WTC11 (cell line): ENCODE results near the gene CORO6. TPM values are rescaled to one million over a fixed set of nuclear protein-coding genes. Genes with fewer than 3 reads are reported as not detected.

ENCODE experiments used
- ATAC-seq: fragments of 200-7000 bp; cut with Tn5 transposase; 2 replicates; pipeline ENCODE4 v1.10.0; 2021; ENCODE audit warnings: mild to moderate bottlenecking, moderate library complexity
- CTCF ChIA-PET: fragments of 300-600 bp; sonication (Branson Sonifier 250); formaldehyde crosslinking; loops from one replicate; lab custom pipeline; 2021; ENCODE audit warnings: antibody characterized with exemption; lab: Charles Lee
- POLR2A ChIA-PET: fragments of 350-600 bp; sonication (Branson Sonifier 250); formaldehyde crosslinking; loops from one replicate; lab custom pipeline; 2021; ENCODE audit warnings: antibody characterized with exemption; lab: Charles Lee
- DNase-seq: peaks from one replicate; pipeline ENCODE4 v3.0.0; 2021; ENCODE audit warnings: low spot score
- H3K27ac Mint-ChIP-seq: 2 replicates; pipeline ENCODE4 v1.8.0; 2021; ENCODE audit warnings: mixed read lengths
- H3K27me3 Mint-ChIP-seq: 2 replicates; pipeline ENCODE4 v1.8.0; 2021; ENCODE audit warnings: low read depth, mild to moderate bottlenecking, moderate library complexity, mixed read lengths
- H3K36me3 Mint-ChIP-seq: 2 replicates; pipeline ENCODE4 v1.8.0; 2021; ENCODE audit warnings: mixed read lengths
- H3K4me1 Mint-ChIP-seq: 2 replicates; pipeline ENCODE4 v1.8.0; 2022; ENCODE audit warnings: mixed read lengths
- H3K4me3 Mint-ChIP-seq: 2 replicates; pipeline ENCODE4 v1.8.0; 2021; ENCODE audit warnings: mild to moderate bottlenecking, moderate library complexity, mixed read lengths
- H3K9me3 Mint-ChIP-seq: 2 replicates; pipeline ENCODE4 v1.8.0; 2021; ENCODE audit warnings: mixed read lengths
- ATF1 ChIP-seq: sonication (generic); formaldehyde crosslinking; IDR thresholded peaks from 2 replicates; pipeline ENCODE4 v1.8.1; 2023; ENCODE audit warnings: mild to moderate bottlenecking, moderate library complexity, missing genetic modification reagents
- FOXP1 ChIP-seq: sonication (generic); formaldehyde crosslinking; IDR thresholded peaks from 2 replicates; pipeline ENCODE4 v1.8.0; 2022; ENCODE audit warnings: missing genetic modification reagents, mild to moderate bottlenecking, moderate library complexity, borderline replicate concordance
- IRF2 ChIP-seq: sonication (generic); formaldehyde crosslinking; IDR thresholded peaks from 2 replicates; pipeline ENCODE4 v1.8.0; 2022; ENCODE audit warnings: low read depth, missing genetic modification reagents, borderline replicate concordance
- MYBL2 ChIP-seq: sonication (generic); formaldehyde crosslinking; IDR thresholded peaks from 2 replicates; pipeline ENCODE4 v1.8.1; 2023; ENCODE audit warnings: mild to moderate bottlenecking, moderate library complexity, missing genetic modification reagents
- PRRX2 ChIP-seq: fragments of 250-450 bp; sonication (Bioruptor Pico); IDR thresholded peaks from 2 replicates; pipeline ENCODE4 v1.8.0; 2021; ENCODE audit warnings: mild to moderate bottlenecking
- SMAD4 ChIP-seq: sonication (generic); formaldehyde crosslinking; IDR thresholded peaks from 2 replicates; pipeline ENCODE4 v1.8.0; 2022; ENCODE audit warnings: mild to moderate bottlenecking, missing genetic modification reagents
- ZBTB21 ChIP-seq: sonication (generic); formaldehyde crosslinking; IDR thresholded peaks from 2 replicates; pipeline ENCODE4 v1.8.1; 2023; ENCODE audit warnings: mild to moderate bottlenecking, missing genetic modification reagents, borderline replicate concordance
- ZNF416 ChIP-seq: fragments of 250-450 bp; sonication (Bioruptor Pico); IDR thresholded peaks from 2 replicates; pipeline ENCODE4 v1.9.0; 2021; ENCODE audit warnings: mild to moderate bottlenecking, inconsistent platforms
- ZNF671 ChIP-seq: fragments of 250-450 bp; sonication (Bioruptor Pico); IDR thresholded peaks from 2 replicates; pipeline ENCODE4 v1.8.0; 2021; ENCODE audit warnings: mild to moderate bottlenecking
- total RNA-seq: library from RNA; stranded (reverse); gene quantifications from 3 replicates; pipeline ENCODE4 v1.2.3, GENCODE V29; 2021
- TF ChIP-seq, protein P1 (sequence below): sonication (generic); formaldehyde crosslinking; IDR thresholded peaks from 2 replicates; pipeline ENCODE4 v1.8.0; 2022; ENCODE audit warnings: mild to moderate bottlenecking, missing genetic modification reagents
- TF ChIP-seq, protein P2 (sequence below): fragments of 250-450 bp; sonication (Bioruptor Pico); conservative IDR thresholded peaks from 2 replicates; pipeline ENCODE4 v1.9.0; 2021; ENCODE audit warnings: mild to moderate bottlenecking
- TF ChIP-seq, protein P3 (sequence below): fragments of 250-450 bp; sonication (Bioruptor Pico); IDR thresholded peaks from 2 replicates; pipeline ENCODE4 v1.9.0; 2021; ENCODE audit warnings: mild to moderate bottlenecking, borderline replicate concordance
- TF ChIP-seq, protein P4 (sequence below): sonication (generic); formaldehyde crosslinking; IDR thresholded peaks from 2 replicates; pipeline ENCODE4 v1.8.1; 2023; ENCODE audit warnings: mild to moderate bottlenecking, missing genetic modification reagents
- TF ChIP-seq, protein P5 (sequence below): sonication (generic); formaldehyde crosslinking; IDR thresholded peaks from 2 replicates; pipeline ENCODE4 v1.8.0; 2023; ENCODE audit warnings: missing genetic modification reagents, mild to moderate bottlenecking, borderline replicate concordance
- TF ChIP-seq, protein P6 (sequence below): sonication (generic); formaldehyde crosslinking; IDR thresholded peaks from 2 replicates; pipeline ENCODE4 v1.8.0; 2023; ENCODE audit warnings: mild to moderate bottlenecking, missing genetic modification reagents

CORO6 gene
- total RNA-seq, 1 experiment from 2014 or later = 8.9 TPM

DNA sequence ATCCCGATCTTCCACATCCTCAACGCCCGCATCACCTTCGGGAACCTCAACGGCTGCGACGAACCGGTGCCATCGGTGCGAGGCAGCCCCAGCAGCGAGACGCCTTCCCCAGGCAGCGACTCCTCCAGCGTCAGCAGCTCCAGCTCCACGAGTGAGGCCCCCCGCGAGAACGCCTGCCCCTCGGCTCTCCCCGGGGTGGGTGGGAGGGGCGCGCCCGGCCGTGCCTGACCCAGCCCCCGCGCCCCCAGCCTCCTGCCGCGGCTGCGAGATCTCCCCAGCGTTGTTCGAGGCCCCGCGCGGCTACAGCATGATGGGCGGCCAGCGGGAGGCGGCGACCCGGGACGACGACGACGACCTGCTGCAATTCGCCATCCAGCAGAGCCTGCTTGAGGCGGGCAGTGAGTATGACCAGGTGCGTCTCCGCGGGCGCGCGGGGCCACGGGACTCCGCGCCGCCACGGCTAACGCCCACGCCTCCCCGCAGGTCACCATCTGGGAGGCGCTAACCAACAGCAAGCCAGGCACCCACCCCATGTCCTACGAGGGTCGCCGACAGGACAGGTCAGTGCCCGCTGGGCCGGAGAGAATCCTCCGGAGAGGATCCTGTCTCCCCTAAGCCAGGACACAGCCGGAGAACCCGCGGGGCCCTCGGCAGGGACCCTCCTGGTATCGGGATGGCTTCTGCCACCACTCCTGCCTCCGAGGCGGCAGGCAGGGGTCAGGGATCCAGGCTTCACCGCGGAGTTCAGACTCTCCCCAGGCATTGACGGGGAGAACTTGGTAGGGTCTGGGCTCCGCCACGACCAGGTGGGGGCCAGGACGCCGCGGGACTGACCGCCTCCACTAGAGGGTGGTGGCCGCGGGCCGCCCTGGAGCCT is 10.1 kb downstream of the CORO6 start (continued):
- TF ChIP-seq ZNF671 (CRISPR knock-in tag) (no peak), MYBL2 (no peak), ZBTB21 (no peak), ATF1 (CRISPR knock-in tag) (no peak), SMAD4 (no peak), PRRX2 (no peak)
- TF ChIP-seq, protein P1, sequence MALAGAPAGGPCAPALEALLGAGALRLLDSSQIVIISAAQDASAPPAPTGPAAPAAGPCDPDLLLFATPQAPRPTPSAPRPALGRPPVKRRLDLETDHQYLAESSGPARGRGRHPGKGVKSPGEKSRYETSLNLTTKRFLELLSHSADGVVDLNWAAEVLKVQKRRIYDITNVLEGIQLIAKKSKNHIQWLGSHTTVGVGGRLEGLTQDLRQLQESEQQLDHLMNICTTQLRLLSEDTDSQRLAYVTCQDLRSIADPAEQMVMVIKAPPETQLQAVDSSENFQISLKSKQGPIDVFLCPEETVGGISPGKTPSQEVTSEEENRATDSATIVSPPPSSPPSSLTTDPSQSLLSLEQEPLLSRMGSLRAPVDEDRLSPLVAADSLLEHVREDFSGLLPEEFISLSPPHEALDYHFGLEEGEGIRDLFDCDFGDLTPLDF (CRISPR knock-in tag) = no peak
- TF ChIP-seq, protein P2, sequence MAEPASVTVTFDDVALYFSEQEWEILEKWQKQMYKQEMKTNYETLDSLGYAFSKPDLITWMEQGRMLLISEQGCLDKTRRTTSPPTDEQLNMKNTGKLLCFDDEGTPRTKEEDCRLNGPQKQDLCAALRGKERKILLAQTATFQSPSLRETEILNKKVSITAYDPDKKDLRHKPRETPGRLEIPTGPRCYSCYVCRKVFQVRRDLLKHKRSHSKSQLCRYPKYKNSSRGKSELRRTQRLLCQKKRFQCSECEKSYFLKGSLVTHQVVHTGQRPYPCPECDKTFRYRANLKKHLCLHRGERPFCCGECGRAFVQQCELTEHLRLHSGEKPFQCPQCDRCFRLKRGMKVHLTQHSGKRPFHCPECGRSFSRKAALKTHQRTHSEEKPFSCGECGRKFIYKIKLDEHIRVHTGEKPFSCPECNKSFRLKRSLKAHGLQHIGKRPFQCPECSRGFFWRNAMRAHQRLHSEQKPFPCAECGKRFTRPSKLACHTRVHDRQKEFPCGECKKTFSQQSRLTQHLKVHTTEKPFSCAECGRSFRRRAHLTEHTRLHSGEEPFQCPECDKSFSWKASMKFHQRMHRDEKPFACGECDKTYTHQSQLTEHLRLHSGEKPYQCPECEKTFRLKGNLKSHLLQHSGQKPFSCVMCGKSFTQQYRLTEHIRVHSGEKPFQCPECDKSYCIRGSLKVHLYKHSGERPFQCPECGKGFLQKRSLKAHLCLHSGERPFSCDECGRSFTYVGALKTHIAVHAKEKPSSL (CRISPR knock-in tag) = no peak
- TF ChIP-seq, protein P3, sequence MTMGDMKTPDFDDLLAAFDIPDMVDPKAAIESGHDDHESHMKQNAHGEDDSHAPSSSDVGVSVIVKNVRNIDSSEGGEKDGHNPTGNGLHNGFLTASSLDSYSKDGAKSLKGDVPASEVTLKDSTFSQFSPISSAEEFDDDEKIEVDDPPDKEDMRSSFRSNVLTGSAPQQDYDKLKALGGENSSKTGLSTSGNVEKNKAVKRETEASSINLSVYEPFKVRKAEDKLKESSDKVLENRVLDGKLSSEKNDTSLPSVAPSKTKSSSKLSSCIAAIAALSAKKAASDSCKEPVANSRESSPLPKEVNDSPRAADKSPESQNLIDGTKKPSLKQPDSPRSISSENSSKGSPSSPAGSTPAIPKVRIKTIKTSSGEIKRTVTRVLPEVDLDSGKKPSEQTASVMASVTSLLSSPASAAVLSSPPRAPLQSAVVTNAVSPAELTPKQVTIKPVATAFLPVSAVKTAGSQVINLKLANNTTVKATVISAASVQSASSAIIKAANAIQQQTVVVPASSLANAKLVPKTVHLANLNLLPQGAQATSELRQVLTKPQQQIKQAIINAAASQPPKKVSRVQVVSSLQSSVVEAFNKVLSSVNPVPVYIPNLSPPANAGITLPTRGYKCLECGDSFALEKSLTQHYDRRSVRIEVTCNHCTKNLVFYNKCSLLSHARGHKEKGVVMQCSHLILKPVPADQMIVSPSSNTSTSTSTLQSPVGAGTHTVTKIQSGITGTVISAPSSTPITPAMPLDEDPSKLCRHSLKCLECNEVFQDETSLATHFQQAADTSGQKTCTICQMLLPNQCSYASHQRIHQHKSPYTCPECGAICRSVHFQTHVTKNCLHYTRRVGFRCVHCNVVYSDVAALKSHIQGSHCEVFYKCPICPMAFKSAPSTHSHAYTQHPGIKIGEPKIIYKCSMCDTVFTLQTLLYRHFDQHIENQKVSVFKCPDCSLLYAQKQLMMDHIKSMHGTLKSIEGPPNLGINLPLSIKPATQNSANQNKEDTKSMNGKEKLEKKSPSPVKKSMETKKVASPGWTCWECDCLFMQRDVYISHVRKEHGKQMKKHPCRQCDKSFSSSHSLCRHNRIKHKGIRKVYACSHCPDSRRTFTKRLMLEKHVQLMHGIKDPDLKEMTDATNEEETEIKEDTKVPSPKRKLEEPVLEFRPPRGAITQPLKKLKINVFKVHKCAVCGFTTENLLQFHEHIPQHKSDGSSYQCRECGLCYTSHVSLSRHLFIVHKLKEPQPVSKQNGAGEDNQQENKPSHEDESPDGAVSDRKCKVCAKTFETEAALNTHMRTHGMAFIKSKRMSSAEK = no peak

DNA sequence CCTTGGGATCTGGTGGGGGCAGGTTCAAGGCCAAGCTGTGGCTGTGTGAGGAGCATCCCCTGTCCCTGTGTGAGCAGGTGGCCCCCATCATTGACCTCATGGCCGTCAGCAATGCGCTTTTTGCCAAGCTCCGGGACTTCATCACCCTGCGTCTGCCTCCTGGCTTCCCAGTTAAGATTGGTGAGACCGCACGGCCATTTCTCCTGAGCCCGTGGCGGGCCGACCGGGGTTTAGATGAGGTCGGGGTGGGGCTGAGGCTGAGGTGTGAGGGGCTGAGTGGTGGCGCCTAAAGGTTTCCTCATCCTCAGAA is 10.7 kb downstream of the CORO6 start:
- H3K36me3 Mint-ChIP-seq = peaks cover 4% of the 10 kb centered on the region; the same call in 1 of the 2 replicates
- no peak overlapping the region for H3K27ac Mint-ChIP-seq
- no peak for ATAC-seq
- ChIA-PET CTCF (interaction anchor here (2.3 to 9.2 kb wide), 2 partner anchors 15 to 20 kb away, joined by 30 to 272 read pairs; partner anchors contain the start of gene ANKRD13B), POLR2A (no interaction called here)
- DNase-seq = no peak
- H3K9me3 Mint-ChIP-seq = no peaks in the 10 kb centered on the region
- peaks cover 43% of the 10 kb centered on the region for H3K27me3 Mint-ChIP-seq
- peaks cover 25% of the 10 kb centered on the region for H3K4me1 Mint-ChIP-seq
- no peak overlapping the region for H3K4me3 Mint-ChIP-seq
- TF ChIP-seq, protein P4, sequence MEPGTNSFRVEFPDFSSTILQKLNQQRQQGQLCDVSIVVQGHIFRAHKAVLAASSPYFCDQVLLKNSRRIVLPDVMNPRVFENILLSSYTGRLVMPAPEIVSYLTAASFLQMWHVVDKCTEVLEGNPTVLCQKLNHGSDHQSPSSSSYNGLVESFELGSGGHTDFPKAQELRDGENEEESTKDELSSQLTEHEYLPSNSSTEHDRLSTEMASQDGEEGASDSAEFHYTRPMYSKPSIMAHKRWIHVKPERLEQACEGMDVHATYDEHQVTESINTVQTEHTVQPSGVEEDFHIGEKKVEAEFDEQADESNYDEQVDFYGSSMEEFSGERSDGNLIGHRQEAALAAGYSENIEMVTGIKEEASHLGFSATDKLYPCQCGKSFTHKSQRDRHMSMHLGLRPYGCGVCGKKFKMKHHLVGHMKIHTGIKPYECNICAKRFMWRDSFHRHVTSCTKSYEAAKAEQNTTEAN (CRISPR knock-in tag) = no peak
- TF ChIP-seq IRF2 (CRISPR knock-in tag) (no peak), MYBL2 (no peak), FOXP1 (CRISPR knock-in tag) (no peak), ZBTB21 (no peak), ZNF416 (CRISPR knock-in tag) (no peak)
- TF ChIP-seq, protein P5, sequence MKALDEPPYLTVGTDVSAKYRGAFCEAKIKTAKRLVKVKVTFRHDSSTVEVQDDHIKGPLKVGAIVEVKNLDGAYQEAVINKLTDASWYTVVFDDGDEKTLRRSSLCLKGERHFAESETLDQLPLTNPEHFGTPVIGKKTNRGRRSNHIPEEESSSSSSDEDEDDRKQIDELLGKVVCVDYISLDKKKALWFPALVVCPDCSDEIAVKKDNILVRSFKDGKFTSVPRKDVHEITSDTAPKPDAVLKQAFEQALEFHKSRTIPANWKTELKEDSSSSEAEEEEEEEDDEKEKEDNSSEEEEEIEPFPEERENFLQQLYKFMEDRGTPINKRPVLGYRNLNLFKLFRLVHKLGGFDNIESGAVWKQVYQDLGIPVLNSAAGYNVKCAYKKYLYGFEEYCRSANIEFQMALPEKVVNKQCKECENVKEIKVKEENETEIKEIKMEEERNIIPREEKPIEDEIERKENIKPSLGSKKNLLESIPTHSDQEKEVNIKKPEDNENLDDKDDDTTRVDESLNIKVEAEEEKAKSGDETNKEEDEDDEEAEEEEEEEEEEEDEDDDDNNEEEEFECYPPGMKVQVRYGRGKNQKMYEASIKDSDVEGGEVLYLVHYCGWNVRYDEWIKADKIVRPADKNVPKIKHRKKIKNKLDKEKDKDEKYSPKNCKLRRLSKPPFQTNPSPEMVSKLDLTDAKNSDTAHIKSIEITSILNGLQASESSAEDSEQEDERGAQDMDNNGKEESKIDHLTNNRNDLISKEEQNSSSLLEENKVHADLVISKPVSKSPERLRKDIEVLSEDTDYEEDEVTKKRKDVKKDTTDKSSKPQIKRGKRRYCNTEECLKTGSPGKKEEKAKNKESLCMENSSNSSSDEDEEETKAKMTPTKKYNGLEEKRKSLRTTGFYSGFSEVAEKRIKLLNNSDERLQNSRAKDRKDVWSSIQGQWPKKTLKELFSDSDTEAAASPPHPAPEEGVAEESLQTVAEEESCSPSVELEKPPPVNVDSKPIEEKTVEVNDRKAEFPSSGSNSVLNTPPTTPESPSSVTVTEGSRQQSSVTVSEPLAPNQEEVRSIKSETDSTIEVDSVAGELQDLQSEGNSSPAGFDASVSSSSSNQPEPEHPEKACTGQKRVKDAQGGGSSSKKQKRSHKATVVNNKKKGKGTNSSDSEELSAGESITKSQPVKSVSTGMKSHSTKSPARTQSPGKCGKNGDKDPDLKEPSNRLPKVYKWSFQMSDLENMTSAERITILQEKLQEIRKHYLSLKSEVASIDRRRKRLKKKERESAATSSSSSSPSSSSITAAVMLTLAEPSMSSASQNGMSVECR = no peak
- TF ChIP-seq, protein P6, sequence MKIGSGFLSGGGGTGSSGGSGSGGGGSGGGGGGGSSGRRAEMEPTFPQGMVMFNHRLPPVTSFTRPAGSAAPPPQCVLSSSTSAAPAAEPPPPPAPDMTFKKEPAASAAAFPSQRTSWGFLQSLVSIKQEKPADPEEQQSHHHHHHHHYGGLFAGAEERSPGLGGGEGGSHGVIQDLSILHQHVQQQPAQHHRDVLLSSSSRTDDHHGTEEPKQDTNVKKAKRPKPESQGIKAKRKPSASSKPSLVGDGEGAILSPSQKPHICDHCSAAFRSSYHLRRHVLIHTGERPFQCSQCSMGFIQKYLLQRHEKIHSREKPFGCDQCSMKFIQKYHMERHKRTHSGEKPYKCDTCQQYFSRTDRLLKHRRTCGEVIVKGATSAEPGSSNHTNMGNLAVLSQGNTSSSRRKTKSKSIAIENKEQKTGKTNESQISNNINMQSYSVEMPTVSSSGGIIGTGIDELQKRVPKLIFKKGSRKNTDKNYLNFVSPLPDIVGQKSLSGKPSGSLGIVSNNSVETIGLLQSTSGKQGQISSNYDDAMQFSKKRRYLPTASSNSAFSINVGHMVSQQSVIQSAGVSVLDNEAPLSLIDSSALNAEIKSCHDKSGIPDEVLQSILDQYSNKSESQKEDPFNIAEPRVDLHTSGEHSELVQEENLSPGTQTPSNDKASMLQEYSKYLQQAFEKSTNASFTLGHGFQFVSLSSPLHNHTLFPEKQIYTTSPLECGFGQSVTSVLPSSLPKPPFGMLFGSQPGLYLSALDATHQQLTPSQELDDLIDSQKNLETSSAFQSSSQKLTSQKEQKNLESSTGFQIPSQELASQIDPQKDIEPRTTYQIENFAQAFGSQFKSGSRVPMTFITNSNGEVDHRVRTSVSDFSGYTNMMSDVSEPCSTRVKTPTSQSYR = no peak
